Stimulated activated naive CD4-positive, alpha-beta T cell (primary cell): ENCODE results near the gene FAAP20.

Experiments
- DNase-seq, 6 experiments: peaks; one replicate each; lab custom pipeline; 2025; lab: John Stamatoyannopoulos, UW

FAAP20 gene

DNA sequence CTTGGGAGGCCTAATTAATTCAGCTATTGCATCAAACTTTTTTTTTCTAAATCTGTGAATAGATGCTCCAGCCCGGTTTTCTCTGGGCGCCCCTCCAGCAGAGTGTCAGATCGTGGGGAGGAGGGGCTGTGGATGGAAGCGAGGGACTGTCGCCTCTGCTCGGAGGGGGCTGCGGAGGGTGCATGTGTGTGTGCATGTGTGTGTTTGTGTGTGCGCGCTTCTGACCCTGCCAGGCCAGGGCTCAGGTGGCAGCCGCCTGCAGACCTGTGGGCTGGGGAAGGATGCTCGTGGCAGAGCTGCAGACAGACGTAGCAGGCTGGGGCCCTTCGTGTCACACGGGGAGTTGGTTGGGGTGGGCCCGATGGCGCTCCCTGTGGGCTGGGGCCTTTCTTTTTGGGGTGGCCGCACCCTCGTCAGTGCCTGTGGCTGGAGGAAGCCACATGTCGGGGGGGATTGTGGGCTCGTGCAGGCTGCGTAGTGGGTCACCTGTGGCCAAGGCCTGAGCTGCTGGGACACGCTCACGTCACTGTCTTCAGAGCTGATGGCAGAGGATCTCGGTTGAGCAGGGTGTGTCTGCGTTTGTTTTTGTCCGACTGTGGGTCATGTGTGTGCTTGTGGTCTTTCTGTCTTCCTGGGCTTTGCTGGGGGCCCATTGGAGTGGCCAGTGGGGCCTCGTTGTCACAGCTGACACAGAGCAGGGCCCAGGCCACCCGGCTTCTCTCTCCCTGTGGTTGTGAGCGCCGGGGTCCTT, 36.4 kb upstream of the FAAP20 start:
- DNase-seq: peak; percentile 33 to 72 (median 52)

DNA sequence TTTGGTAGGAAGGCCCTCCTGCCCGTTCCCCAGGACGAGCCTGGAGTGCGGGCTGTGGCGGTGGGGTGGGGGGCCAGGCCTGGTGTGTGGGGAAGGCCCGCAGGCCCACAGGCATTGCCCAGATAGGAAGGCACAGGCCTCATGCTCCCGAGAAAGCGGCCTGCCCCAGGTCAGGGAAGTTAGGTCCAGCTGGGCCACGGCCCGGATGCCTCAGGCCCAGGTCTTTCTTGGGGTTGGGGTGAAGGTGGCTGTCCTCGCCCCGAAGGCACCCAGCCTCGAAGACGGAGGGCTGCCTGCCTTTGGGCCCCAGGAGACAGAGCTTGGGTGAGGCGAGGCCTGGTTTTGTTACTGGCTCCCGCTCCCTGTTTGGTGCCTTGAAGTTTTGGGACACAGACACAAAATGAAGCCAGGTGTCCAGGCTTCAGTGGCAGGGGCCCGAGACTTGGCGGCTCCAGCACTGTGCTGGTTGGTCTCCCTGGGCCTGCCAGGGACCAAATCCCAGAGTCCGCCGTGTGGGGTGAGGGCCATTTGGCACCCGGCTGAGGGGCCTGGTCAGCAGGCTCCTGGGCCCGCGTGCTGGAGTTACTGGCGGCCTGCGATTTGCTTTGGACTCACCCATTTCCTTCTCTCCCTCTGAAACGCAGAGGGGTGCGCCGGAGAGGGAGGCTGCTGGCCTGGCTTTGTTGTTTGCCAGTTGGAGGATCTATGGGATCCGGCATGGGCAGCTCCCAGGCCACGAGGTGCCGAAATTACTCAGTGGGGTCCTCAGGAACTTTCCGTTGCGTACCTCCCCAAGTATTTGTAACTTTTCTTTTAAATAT, 35.5 kb upstream of the FAAP20 start:
- peak in 2 of 6 experiments; percentile 57 to 60 for DNase-seq

DNA sequence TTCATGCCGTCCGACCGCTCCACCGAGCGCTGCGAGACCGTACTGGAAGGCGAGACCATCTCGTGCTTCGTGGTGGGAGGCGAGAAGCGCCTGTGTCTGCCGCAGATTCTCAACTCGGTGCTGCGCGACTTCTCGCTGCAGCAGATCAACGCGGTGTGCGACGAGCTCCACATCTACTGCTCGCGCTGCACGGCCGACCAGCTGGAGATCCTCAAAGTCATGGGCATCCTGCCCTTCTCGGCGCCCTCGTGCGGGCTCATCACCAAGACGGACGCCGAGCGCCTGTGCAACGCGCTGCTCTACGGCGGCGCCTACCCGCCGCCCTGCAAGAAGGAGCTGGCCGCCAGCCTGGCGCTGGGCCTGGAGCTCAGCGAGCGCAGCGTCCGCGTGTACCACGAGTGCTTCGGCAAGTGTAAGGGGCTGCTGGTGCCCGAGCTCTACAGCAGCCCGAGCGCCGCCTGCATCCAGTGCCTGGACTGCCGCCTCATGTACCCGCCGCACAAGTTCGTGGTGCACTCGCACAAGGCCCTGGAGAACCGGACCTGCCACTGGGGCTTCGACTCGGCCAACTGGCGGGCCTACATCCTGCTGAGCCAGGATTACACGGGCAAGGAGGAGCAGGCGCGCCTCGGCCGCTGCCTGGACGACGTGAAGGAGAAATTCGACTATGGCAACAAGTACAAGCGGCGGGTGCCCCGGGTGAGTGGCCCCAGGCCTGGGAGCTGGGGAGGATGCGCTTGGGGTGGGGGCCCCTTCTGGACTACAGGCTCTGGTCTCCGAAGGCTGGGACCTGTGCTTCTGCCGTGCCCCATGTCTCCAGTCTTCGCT, 34.7 kb upstream of the FAAP20 start:
- DNase-seq: peak in 5 of 6 experiments; percentile 41 to 62 (median 57)

DNA sequence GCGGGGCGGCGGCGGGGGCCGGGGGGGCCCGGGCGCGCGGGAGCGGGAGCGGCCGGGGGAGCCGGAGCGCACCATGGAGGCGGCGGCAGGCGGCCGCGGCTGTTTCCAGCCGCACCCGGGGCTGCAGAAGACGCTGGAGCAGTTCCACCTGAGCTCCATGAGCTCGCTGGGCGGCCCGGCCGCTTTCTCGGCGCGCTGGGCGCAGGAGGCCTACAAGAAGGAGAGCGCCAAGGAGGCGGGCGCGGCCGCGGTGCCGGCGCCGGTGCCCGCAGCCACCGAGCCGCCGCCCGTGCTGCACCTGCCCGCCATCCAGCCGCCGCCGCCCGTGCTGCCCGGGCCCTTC, 34.1 kb upstream of the FAAP20 start:
- peak in 4 of 6 experiments; percentile 31 to 61 (median 44) for DNase-seq

DNA sequence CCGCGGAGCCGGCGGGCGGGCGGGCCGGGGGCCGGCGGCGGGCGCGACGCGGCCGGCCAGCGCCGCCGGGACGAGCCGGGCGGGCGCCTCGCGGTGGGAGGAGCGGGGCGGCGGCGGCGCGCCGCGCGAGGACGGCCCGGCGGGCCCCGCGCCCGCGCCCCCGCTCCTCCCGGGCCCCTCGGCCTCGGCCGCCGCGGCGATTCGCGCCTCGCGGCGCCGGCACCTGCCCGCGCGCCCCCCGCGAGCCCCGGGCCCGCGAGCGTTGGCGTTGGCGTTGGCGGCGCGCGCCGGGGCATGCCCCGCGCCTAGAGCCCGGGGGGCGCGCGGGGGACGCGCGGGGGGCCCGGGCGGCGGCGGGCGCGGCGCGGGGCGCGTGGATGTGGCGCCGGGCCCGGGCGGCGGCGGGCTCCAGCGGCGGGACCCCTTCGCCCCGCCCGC, 33.6 kb upstream of the FAAP20 start, which contains the start of gene SKI:
TSS of gene SKI (plus strand) at position 163 of the 438 bp plus-strand sequence. CDS start 448 bp downstream, outside the sequence.
- DNase-seq: no peak

DNA sequence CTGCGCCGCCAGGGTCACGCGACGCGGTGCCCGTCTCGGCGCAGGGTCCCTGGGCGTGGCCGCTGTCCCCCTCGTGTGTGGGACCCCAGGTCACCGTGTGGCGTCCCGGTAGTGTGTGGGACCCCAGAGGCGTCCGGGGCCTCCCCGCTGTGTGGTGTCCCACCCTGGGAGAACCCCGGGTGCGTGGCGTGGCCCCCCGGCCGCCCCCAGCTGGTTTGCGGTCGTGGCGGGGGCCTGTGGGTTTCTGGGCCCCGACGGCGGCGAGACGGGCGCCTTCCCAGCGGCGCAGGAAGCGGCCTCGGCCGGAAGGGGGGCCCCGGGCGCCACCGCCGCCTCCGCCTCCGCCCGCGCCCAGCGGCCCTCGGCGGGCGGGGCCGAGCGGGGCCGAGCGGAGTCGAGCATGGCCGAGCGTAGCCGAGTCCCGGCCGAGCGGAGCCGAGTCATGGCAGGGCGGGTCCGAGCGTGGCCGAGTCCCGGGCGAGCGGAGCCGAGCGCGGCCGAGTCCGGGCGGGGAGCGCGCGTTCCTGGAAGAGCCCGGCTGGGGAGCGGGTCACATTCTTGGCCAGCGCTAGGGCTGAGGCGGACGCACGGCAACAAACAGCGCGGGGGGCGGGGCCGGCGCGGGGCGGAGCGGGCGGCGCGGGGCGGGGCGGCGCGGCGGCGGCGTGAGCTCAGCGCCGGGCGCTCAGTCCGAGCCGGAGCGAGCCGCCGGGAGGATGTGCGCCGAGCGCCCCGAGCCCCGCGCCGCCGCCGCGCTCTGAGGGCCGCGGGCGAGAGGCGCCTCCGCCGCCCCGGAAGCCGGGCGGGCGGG, 33.0 kb upstream of the FAAP20 start:
- DNase-seq: peak; percentile 87 to 97 (median 91)

DNA sequence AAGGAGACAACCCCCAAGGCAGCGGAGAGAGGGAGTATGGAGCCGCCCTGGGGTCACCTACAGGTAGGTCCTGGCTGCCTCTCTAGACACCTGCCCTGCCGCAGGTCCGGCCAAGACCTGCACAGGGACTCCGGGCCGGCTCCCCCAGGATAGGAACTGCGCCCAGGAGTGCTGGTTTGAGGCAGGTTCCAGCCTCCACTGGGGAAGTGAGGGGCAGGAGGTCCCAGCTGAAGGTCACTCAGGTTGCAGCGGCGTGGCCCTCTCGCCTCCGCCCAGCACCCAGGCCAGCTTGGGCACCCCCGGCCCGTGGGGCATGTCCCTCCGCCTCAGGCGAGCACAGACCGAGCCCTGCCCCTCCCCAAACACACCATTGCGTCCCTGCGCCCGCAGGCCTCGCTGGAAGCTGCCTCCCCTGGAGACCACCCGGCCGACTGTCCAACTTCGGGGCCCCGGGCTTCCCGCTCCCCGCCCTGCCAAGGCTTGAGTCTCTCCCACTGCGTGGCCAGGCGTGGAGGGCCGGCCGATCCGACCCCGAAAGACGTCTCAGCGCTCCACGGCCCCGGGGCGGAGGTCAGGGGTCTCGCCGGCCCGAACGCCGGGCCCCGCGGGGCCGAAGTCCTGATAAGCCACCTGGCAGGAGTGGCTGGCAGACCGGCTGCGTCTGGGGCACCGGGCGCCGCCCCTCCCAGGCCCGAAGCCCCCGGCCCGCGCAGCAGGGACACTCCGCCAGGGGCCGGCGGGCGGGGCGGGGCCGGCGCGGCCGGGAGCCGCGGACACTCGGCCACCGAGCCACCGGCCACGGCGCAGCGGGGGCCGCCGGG, 32.2 kb upstream of the FAAP20 start:
- DNase-seq: no peak

DNA sequence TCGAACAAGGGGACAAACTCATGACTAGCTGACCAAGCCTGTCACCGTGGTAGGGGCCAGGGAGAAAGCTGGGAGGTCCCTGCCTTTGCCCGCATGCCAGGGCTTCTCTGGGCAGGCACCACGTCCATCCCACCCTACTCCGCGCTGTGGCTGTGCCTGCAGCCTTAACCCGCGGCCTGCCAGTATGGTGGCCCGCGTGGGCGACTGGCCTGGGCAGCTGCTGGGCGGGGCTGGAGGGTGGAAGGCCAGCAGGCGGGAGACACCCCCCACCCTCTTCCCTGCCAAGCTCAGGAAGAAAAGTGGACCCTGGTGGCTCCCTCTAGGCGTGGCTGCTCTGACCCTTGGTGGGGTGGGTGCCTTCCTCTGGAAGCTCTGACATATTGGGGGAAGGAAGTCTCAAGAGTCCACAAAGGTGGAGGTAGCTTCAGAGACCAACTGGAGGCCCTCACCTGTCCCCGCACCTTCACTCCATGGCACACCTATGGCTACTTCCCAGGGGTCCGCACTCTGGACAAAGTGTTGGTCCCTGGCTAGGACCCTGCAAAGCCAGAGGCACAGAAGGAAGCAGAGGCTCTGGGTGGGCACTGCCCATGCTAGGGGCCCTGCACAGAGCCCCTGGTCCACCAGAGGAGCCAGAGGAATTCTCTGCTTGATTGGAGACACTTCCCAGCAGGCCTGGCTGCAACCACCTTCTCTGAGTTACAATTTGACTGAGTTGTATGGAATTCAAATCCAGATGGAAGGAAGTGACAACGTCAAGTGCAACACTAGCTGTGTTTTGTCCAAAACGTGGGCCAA, 30.3 kb upstream of the FAAP20 start:
- DNase-seq: no peak

DNA sequence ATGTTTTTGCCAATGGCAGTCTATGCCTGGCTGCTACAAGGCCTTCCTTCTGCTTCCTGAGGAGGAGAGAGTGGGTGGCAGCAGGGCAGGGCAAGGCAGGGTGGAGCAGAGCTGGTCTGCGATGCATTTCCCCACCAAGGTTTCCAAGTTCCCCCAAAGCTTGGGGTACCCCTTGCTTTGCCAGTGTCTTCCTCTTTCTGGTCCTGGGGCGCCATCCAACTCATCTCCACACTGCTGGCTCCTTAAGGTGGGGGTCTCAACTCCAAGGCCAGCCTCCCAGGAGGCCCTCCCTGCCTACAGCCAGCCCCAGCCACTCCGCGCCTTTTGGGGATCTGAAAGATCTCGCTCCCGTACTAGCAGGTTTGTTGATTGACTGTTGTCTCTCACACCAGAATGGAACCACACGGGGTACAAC, 29.6 kb upstream of the FAAP20 start:
- no peak for DNase-seq

DNA sequence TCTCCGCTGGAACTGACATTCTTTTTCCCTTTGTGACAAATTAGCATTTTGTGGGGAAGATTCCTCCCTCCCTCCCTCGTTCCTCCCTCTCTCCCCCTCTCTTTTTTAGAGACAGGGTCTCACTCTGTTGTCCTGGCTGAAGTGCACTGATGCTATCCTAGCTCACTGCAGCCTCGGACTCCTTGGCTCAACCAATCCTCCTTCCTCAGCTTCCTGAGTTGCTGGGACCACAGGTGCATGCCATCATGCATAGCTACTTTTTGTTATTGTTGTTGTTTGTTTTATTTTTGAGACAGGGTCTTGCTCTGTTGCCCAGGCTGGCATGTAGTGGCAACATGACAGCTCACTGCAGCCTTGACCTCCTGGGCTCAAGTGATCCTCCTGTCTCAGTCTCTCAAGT, 26.7 kb upstream of the FAAP20 start:
- DNase-seq: no peak

DNA sequence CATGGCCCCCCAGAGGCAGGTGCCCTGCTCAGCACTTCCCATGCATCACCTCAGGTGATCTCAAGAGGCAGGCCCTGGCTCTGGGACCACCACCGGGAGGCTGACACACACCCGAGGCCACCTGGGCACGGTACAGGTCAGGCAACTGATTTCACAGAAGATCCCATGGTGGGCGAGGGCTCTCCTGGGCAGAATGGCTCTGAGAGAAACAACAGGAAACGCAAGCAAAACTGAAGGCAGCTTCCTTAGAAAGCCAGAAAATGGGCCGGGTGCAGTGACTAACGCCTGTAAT, 22.1 kb upstream of the FAAP20 start:
- DNase-seq: no peak

DNA sequence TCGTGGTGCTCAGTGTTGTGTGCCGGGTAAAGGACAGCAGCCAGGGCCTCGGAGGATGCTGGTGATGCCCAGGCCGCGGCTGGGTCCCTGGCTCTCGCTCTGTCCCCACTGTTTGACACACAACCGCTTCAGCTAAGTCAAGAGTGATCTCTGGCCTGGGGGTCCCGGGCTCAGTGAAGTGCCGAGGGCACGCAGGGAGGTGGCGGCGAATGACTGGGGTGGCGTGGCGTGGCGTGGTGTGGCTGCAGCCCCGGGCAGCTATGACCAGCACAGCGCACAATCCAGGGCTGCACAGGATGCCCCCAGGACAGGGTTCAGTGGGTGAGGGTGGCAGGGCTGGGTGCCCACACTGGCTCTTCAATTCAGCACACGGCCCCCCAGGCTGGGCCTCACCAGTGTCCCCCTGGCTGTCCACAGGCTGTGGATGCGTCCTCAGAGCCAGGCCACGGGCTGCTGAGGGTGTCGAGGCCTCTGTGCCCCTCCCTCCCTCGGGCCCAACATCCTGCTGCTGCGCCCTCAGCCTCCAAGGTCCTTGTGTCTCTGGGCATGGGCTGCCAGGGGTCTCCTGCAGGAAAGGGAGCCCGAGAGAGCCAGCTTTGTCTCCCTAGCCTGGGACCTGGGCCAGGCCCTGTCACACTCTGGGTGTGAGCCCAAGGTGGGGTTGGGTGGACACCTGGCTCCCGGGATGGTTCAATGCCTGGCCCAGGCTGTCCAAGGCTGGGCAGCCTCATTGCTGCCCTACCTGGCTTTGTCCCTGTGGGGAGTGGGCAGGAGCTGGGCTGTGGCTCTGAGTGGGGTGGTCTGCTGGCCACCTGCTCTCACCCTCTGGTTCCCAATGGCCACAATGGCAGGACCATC, 21.6 kb upstream of the FAAP20 start:
- no peak for DNase-seq

DNA sequence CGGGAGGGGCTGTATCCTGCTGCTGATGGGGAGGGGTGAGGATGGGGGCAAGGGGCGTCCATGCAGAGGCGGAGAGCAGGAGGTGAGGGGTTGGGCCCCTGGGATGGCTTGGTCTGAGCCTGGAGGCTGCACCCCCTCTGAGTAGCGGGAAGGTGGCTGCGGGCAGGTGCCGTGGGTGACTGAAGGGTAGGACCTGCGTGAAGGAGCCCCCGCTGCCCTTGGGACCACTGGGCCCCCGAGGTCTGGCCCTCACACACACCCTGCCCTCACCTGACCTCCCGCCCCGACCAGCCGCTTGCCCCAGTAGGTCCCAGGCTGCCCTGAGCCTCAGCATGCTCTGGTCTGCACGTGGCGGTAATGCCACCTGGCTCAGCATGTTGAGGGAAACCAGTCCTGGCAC, 20.8 kb upstream of the FAAP20 start:
- DNase-seq: no peak

DNA sequence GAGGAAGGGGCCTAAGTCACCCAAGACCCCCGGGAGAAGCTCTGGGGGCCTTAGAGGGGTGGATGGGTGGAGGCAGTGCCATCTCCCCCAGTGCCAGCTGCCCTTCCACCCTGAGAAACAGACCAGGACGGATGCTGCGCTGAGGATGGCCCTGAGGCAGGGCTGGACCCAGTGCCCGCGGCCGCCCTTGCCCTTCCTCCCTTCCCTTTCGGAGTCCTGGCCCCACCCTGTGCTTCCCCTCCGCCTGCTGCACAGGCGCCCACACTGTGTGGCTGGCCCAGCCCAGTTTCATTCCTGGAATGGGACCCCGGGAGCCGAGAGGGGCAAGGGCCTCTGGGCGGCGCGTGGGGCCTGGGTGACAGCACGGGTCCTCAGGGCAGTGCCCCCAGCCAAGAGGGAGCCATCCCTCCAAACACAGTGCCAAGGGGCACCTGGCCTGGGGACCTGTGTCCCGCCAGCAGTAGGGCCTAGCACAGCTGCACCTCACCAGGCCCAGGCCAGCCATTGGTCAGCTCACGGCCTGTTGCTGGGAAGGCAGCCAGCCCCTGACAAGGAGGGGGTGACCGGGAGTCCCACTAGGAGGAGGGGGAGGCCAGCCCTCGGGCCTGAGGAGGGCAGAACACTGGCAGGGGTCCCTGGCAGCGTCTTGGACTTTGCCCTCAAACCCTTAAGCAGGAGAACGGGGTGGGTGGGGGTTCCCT, 20.1 kb upstream of the FAAP20 start:
- DNase-seq: no peak

DNA sequence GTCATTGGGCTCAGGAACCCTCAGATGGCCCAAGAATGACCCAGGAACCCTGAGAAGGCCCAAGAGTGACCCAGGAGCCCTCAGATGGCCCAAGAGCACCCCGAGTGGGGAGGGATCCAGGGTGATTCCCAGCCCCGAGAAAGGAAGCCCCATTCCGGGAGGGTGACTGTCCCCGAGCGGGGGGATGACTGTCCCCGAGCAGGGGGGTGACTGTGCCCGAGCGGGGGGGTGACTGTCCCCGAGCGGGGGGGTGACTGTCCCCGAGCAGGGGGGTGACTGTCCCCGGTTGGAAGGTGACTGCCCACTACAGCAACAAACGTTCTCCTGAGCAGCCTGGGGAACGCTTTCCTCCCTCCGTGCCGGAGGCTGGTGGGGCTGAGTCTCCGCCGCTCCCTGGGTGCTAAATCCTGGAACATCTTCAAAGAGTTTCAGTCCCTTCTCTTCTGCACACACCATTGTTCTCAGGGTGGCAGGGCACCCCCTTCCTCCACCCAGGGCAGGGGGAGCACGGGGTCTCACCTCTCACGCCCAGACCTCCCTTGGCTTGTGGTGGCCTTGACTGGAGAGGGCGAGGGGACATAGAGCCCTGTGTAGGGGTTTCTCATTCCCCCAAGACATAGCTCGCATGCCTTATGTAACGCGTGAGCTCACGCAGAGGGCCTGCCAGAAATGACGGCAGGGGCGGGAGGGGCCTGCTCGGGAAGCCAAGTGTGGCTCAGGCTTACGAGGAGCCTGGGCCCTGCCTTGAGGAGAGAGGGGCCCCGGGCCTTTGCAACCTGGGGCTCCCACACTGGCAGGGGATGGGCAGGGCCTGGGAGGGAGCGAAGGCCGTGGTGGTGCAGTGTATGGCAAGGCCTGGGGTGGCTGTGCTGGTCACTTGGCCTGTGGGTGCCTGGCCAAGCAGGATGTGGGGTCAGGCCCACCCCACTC, 19.3 kb upstream of the FAAP20 start:
- DNase-seq: no peak

DNA sequence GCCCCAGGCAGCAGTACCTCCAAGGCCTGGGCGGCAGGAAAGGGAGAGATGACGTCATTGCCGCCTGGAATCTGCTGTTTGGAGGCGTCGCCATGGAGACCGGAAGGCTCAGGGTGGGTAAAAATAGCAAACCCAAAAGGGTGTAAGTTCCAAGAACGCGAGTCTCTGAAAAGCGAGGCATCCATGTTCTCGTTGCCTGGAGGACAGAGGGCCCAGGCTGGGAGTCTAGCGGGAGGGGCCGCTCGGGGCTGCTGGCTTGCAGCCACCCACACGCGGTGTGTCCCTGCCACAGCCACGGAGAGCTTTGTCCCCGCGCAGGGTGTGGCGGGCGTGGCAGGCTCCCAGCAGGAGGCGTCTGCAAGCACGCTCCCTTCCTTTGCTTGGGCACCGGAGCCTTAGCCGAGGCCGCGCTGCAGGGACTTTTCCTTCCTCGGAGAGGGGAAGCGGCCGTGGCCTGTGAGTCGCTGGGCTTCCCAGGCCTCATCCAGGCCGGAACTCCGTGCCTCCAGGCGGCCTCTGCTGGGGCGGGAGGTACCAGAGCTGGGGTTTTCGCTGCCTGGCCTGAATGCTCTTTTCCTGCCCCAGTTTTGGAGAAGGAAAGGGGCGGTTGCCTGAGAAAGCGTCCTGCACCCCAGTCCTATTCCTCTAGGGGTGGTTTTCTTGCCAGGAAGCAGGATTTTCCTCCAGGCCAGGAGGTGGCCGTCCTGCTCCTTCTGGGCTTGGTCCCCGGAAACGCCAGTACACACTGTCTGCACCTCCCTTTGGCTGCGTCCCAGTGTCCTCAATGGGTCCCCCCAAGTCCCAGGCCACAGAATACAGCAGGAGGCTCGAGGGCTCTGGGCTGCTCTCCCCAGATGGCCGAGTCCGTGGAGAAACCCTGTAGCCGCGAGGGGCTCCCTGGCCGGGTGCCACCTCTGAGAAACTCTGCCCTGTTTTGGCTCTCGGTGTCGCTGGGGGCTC, 18.2 kb upstream of the FAAP20 start:
- DNase-seq: peak; percentile 61 to 78 (median 64)
